Measurements from ENCODE around the gene APBB2. TPM values are rescaled to one million over a fixed set of nuclear protein-coding genes. Genes with fewer than 3 reads are reported as not detected.
"Not testable (repeated sequence)": the region's sequence is repeated elsewhere in the genome, so short reads cannot be mapped to it uniquely, and the experiment has no call there.

The APBB2 gene
- total and polyA plus RNA-seq, 9 donors, result 27.3 to 50.6 (median 36.8) TPM

- Histone ChIP-seq H3K36me3 (ENCODE audit: control insufficient read depth, insufficient read depth, low read length) (peaks cover 4% of the 10 kb centered on the region), H3K4me3 (ENCODE audit: low read length) (no peak overlapping the region), H3K4me1 (ENCODE audit: control insufficient read depth, insufficient read depth, low read length) (peaks cover 18% of the 10 kb centered on the region), H3K27me3 (ENCODE audit: control insufficient read depth, insufficient read depth, low read length) (no peaks in the 10 kb centered on the region), H3K9me3 (replicated peaks; ENCODE audit: control insufficient read depth, low read depth, low read length) (no peaks in the 10 kb centered on the region), H3K27ac (ENCODE audit: low read length) (peak overlapping the region; percentile 42)
- 38% methylated on average over 1 of the region's 3 CpGs for WGBS (ENCODE audit: insufficient coverage)
- DNase-seq, result peak; percentile 63
These were observed 156.9 kb downstream of the APBB2 start for GRCh38 chr4:41057467-41057866.

GRCh38 chr4:41052287-41052686 is 162.1 kb downstream of the APBB2 start:
- 91% methylated on average over 4 of the region's 5 CpGs for WGBS (ENCODE audit: insufficient coverage)
- H3K9me3 ChIP-seq (replicated peaks; ENCODE audit: control insufficient read depth, low read depth, low read length), result no peaks in the 10 kb centered on the region
- H3K4me1 ChIP-seq (ENCODE audit: control insufficient read depth, insufficient read depth, low read length), result peaks cover 9% of the 10 kb centered on the region
- no peak for DNase-seq
- H3K4me3 ChIP-seq (ENCODE audit: low read length), result no peak overlapping the region
- peaks cover 4% of the 10 kb centered on the region for H3K36me3 ChIP-seq (ENCODE audit: control insufficient read depth, insufficient read depth, low read length)
- H3K27me3 ChIP-seq (ENCODE audit: control insufficient read depth, insufficient read depth, low read length), result no peaks in the 10 kb centered on the region
- H3K27ac ChIP-seq (ENCODE audit: low read length), result no peak overlapping the region

GRCh38 chr4:41050880-41051775 is 163.2 kb downstream of the APBB2 start:
- WGBS (ENCODE audit: insufficient coverage), result 72% methylated on average over 6 of the region's 11 CpGs
- peak overlapping the region; percentile 40 for H3K27ac ChIP-seq (ENCODE audit: low read length)
- H3K4me1 ChIP-seq (ENCODE audit: control insufficient read depth, insufficient read depth, low read length), result peaks cover 9% of the 10 kb centered on the region
- no peaks in the 10 kb centered on the region for H3K9me3 ChIP-seq (replicated peaks; ENCODE audit: control insufficient read depth, low read depth, low read length)
- no peak overlapping the region for H3K4me3 ChIP-seq (ENCODE audit: low read length)
- DNase-seq, result peak; percentile 46
- peaks cover 4% of the 10 kb centered on the region for H3K36me3 ChIP-seq (ENCODE audit: control insufficient read depth, insufficient read depth, low read length)
- H3K27me3 ChIP-seq (ENCODE audit: control insufficient read depth, insufficient read depth, low read length), result no peaks in the 10 kb centered on the region

- Histone ChIP-seq H3K27me3 (ENCODE audit: control insufficient read depth, insufficient read depth, low read length) (no peaks in the 10 kb centered on the region), H3K9me3 (replicated peaks; ENCODE audit: control insufficient read depth, low read depth, low read length) (no peaks in the 10 kb centered on the region), H3K27ac (ENCODE audit: low read length) (no peak overlapping the region), H3K4me3 (ENCODE audit: low read length) (no peak overlapping the region), H3K36me3 (ENCODE audit: control insufficient read depth, insufficient read depth, low read length) (peaks cover 4% of the 10 kb centered on the region), H3K4me1 (ENCODE audit: control insufficient read depth, insufficient read depth, low read length) (peaks cover 9% of the 10 kb centered on the region)
- WGBS (ENCODE audit: insufficient coverage), result no CpG with 5 or more reads among the region's 1 CpG
- DNase-seq, result no peak
These were observed 164.2 kb downstream of the APBB2 start for GRCh38 chr4:41050116-41050515.

DNA sequence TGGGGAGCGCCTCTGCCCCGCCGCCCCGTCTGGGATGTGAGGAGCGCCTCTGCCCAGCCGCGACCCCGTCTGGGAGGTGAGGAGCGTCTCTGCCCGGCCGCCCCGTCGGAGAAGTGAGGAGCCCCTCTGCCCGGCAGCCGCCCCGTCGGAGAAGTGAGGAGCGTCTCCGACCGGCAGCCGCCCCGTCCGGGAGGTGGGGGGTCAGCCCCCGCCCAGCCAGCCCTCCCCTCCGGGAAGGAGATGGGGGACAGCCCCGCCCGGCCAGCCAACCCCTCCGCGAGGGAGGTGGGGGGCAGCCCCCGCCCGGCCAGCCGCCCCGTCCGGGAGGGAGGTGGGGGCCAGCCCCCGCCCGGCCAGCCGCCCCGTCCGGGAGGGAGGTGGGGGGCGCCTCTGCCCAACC is 165.2 kb downstream of the APBB2 start:
- not testable (repeated sequence) for H3K9me3 ChIP-seq (replicated peaks; ENCODE audit: control insufficient read depth, low read depth, low read length); H3K27me3 ChIP-seq (ENCODE audit: control insufficient read depth, insufficient read depth, low read length); H3K4me1 ChIP-seq (ENCODE audit: control insufficient read depth, insufficient read depth, low read length); H3K36me3 ChIP-seq (ENCODE audit: control insufficient read depth, insufficient read depth, low read length); H3K4me3 ChIP-seq (ENCODE audit: low read length); DNase-seq; H3K27ac ChIP-seq (ENCODE audit: low read length)
- WGBS (ENCODE audit: insufficient coverage), result 97% methylated on average over 10 of the region's 40 CpGs

DNA sequence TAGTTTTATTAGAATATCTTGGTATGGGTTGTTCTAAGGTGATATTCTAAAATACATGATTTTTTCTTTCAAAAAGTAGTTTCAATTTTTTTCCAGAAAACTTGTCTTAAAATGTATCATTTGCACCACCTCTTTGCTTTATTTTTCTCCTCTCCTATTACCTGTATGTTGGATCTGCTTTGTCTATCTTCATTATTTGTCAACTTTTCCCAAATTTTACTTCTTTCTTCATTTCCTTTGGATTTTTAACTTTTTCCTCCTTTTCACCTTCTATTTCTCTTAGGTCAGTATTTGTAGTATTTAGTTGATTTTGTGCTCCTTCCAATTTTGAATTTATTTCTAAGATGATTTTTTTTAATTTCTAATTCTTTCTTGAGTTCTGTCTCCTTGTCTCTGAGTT is 169.6 kb downstream of the APBB2 start:
- Histone ChIP-seq H3K4me1 (ENCODE audit: control insufficient read depth, insufficient read depth, low read length) (no peaks in the 10 kb centered on the region), H3K36me3 (ENCODE audit: control insufficient read depth, insufficient read depth, low read length) (no peaks in the 10 kb centered on the region), H3K27me3 (ENCODE audit: control insufficient read depth, insufficient read depth, low read length) (no peaks in the 10 kb centered on the region), H3K4me3 (ENCODE audit: low read length) (no peak overlapping the region), H3K9me3 (replicated peaks; ENCODE audit: control insufficient read depth, low read depth, low read length) (peaks cover 7% of the 10 kb centered on the region), H3K27ac (ENCODE audit: low read length) (no peak overlapping the region)
- no peak for DNase-seq

GRCh38 chr4:41044165-41044564 is 170.2 kb downstream of the APBB2 start:
- H3K4me3 ChIP-seq (ENCODE audit: low read length), result no peak overlapping the region
- H3K27me3 ChIP-seq (ENCODE audit: control insufficient read depth, insufficient read depth, low read length), result no peaks in the 10 kb centered on the region
- no peak overlapping the region for H3K27ac ChIP-seq (ENCODE audit: low read length)
- H3K36me3 ChIP-seq (ENCODE audit: control insufficient read depth, insufficient read depth, low read length), result no peaks in the 10 kb centered on the region
- DNase-seq, result no peak
- H3K9me3 ChIP-seq (replicated peaks; ENCODE audit: control insufficient read depth, low read depth, low read length), result peaks cover 7% of the 10 kb centered on the region
- no peaks in the 10 kb centered on the region for H3K4me1 ChIP-seq (ENCODE audit: control insufficient read depth, insufficient read depth, low read length)

- Histone ChIP-seq H3K27me3 (ENCODE audit: control insufficient read depth, insufficient read depth, low read length) (no peaks in the 10 kb centered on the region), H3K4me3 (ENCODE audit: low read length) (no peak overlapping the region), H3K36me3 (ENCODE audit: control insufficient read depth, insufficient read depth, low read length) (no peaks in the 10 kb centered on the region), H3K4me1 (ENCODE audit: control insufficient read depth, insufficient read depth, low read length) (no peaks in the 10 kb centered on the region), H3K9me3 (replicated peaks; ENCODE audit: control insufficient read depth, low read depth, low read length) (peaks cover 7% of the 10 kb centered on the region), H3K27ac (ENCODE audit: low read length) (no peak overlapping the region)
- no CpG with 5 or more reads among the region's 2 CpGs for WGBS (ENCODE audit: insufficient coverage)
- DNase-seq, result no peak
These were observed 170.9 kb downstream of the APBB2 start for GRCh38 chr4:41043465-41043864.

DNA sequence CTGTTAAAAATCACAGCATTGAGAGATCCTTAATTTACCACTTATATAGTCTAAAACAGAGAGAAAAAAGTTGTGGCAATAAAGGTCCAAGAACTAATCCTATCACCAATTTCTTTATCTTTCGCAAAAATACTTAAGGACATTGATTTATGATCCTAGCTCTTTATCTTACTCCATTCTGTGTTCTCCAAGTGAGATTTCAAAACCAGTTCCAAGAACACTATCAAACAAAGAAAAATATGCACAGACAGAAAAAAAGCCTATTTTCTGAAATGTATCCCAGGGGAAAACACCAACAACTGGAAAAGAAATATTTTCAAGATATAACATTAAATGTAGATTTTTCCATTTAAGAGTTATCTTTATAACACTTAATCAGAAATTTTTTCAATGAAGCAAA is 172.8 kb downstream of the APBB2 start:
- WGBS (ENCODE audit: insufficient coverage), result no CpG with 5 or more reads among the region's 1 CpG
- Histone ChIP-seq H3K9me3 (replicated peaks; ENCODE audit: control insufficient read depth, low read depth, low read length) (peaks cover 7% of the 10 kb centered on the region), H3K4me1 (ENCODE audit: control insufficient read depth, insufficient read depth, low read length) (no peaks in the 10 kb centered on the region), H3K4me3 (ENCODE audit: low read length) (no peak overlapping the region), H3K27me3 (ENCODE audit: control insufficient read depth, insufficient read depth, low read length) (no peaks in the 10 kb centered on the region), H3K27ac (ENCODE audit: low read length) (no peak overlapping the region), H3K36me3 (ENCODE audit: control insufficient read depth, insufficient read depth, low read length) (no peaks in the 10 kb centered on the region)
- peak; percentile 25 for DNase-seq

DNA sequence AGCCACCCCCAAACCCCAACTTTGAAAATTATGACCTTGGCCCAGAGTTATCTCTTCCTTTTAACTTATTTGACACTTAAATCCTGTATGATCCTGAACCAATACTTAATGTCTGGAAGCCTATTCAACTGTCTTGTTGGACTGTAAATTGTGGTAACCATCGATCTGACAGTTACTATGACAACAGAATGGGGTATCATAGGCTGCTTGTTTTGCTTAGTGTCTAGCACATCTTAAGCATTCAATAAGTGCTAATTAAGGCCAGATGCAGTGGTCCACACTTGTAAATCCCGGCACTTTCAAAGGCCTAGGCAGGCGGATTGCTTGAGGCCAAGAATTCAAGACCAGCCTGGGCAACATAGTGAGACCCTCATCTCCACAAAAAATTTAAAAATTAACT is 175.0 kb downstream of the APBB2 start:
- H3K27ac ChIP-seq (ENCODE audit: low read length), result no peak overlapping the region
- no peak for DNase-seq
- H3K27me3 ChIP-seq (ENCODE audit: control insufficient read depth, insufficient read depth, low read length), result no peaks in the 10 kb centered on the region
- peaks cover 2% of the 10 kb centered on the region for H3K9me3 ChIP-seq (replicated peaks; ENCODE audit: control insufficient read depth, low read depth, low read length)
- no peak overlapping the region for H3K4me3 ChIP-seq (ENCODE audit: low read length)
- H3K36me3 ChIP-seq (ENCODE audit: control insufficient read depth, insufficient read depth, low read length), result no peaks in the 10 kb centered on the region
- WGBS (ENCODE audit: insufficient coverage), result 80% methylated on average over 1 of the region's 3 CpGs
- no peaks in the 10 kb centered on the region for H3K4me1 ChIP-seq (ENCODE audit: control insufficient read depth, insufficient read depth, low read length)

GRCh38 chr4:41038304-41038703 is 176.0 kb downstream of the APBB2 start:
- no peaks in the 10 kb centered on the region for H3K27me3 ChIP-seq (ENCODE audit: control insufficient read depth, insufficient read depth, low read length)
- H3K27ac ChIP-seq (ENCODE audit: low read length), result no peak overlapping the region
- no peak for DNase-seq
- no peaks in the 10 kb centered on the region for H3K9me3 ChIP-seq (replicated peaks; ENCODE audit: control insufficient read depth, low read depth, low read length)
- WGBS (ENCODE audit: insufficient coverage), result 92% methylated on average over 2 of the region's 2 CpGs
- H3K4me3 ChIP-seq (ENCODE audit: low read length), result no peak overlapping the region
- H3K4me1 ChIP-seq (ENCODE audit: control insufficient read depth, insufficient read depth, low read length), result no peaks in the 10 kb centered on the region
- no peaks in the 10 kb centered on the region for H3K36me3 ChIP-seq (ENCODE audit: control insufficient read depth, insufficient read depth, low read length)

All from muscle of leg (tissue), 11 donors.